D721Med (cell line): ENCODE results near the gene SEMA4G.

Experiments used
- DNase-seq: peaks from one replicate; pipeline ENCODE4 v3.0.0; 2011; ENCODE audit warnings: low spot score; ENCODE audit not compliant: insufficient read length
- FAIRE-seq: peaks from 2 replicates; lab custom pipeline; 2011; peaks lifted over from hg19 to GRCh38; lab: Jason Lieb, UNC
- TF ChIP-seq, protein P1 (sequence below): IDR thresholded peaks from 2 replicates; pipeline ENCODE4 v1.5.1; 2012; ENCODE audit warnings: mild to moderate bottlenecking, control low read depth; ENCODE audit not compliant: insufficient read depth; ENCODE audit errors: missing control alignments

SEMA4G gene

DNA sequence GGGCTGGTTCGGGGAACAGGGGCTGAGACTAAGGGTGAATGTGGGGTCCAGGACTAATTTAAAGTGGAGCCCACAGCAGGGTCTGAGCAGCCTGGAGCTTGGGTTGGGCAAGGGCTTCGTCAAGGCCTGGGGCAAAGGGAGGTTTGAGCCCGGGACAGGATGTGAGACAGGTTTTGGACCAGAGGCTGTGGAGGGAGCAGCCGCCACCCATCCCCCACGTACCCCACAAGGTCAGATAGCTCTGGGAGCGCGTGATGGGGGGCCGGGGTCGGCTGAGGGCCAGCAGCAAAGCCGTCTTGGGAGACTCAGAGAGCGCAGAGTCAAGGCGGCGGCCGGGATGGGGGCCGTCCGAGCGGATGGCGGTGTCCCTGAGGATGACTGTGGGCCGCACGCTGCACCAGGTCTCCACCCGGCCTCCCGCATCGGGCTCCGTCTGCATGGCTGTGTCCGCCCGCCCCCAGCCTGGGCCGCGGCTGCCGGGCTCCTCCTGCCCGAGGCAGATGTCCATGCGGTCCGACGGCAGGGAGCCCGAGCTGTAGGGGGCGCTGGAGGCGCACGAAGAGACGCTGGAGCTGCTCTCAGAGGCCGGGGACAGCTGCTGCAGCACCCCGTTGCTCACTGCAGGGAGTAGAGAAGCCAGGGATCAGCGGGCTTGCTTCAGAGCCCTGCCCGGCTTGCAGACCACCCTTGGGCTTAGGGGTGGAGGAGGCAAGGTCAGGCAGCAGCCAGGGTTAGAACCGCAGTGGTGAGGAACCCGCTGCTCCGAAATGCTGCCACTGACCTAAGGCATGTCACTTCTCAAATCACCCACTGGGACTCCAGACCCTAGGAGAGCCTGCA, 49.5 kb downstream of the SEMA4G start:
- DNase-seq: peak; percentile 98
- no peak for FAIRE-seq
- TF ChIP-seq, protein P1, sequence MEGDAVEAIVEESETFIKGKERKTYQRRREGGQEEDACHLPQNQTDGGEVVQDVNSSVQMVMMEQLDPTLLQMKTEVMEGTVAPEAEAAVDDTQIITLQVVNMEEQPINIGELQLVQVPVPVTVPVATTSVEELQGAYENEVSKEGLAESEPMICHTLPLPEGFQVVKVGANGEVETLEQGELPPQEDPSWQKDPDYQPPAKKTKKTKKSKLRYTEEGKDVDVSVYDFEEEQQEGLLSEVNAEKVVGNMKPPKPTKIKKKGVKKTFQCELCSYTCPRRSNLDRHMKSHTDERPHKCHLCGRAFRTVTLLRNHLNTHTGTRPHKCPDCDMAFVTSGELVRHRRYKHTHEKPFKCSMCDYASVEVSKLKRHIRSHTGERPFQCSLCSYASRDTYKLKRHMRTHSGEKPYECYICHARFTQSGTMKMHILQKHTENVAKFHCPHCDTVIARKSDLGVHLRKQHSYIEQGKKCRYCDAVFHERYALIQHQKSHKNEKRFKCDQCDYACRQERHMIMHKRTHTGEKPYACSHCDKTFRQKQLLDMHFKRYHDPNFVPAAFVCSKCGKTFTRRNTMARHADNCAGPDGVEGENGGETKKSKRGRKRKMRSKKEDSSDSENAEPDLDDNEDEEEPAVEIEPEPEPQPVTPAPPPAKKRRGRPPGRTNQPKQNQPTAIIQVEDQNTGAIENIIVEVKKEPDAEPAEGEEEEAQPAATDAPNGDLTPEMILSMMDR: peak; percentile 75
